ENCODE data around the gene UROC1. TPM values are rescaled to one million over a fixed set of nuclear protein-coding genes. Genes with fewer than 3 reads are reported as not detected.

UROC1 gene
- total and polyA plus RNA-seq, 2 of the 13 experiments (the other 11 are each of a cell fraction or from before 2014, with no cell fraction given) = 0.71 to 1.3 TPM

DNA sequence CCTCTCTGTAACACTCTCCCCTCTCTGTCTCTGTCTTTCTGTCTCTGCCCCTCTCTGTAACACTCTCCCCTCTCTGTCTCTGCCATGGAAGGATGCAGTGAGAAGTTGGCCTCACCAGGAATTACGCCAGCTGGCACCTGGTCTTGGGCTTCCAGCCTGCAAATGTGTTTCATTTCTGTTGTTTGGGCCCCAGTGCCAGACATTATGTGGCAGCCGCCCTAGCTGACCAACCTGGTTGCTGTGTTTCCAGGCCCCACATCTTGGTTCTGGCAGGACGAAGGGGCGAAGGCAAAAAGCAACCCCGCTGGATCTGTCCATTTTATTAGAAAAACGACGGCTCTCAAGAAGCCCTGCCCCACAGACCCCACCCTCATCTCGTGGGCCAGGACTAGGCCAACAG, 36.7 kb downstream of the UROC1 start:
- CTCF ChIA-PET (ENCODE audit: low intra/inter-chr PET ratio, low total read pairs) = no interaction called here
- POLR2A ChIA-PET = interaction anchor here (1.5 kb wide), 1 partner anchor 38 kb away, joined by 10 read pairs; no protein-coding TSS in a partner anchor
- ATAC-seq = no peak

DNA sequence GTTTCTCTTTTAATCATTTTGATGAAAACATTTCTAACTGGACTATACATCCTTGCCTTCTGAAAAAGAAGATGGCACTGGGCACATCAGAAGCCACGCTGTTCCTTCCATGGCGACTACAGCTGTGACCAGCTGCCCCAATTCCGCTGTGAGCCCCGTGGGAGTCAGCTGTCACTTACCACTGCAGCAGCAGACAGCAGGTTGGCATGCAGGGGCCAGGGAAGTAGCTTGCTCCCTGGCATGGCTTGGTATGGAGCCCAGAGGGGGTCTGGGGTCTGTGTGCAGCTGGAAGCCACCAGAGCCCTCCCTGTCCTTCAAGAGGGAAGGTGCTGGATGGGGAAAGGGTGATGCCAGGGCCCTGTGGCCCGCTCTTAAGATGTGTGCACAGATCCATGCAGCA, 37.4 kb downstream of the UROC1 start:
- no peak for DNase-seq (ENCODE audit: low spot score)
- H3K4me3 ChIP-seq (replicated peaks in 1 of 3; ENCODE audit: insufficient read depth in 1 of 3, low read depth in 2 of 3, low read length in 3 of 3) = no peak overlapping the region
- CTCF ChIA-PET (ENCODE audit: low intra/inter-chr PET ratio, low total read pairs) = no interaction called here
- H3K79me2 ChIP-seq (ENCODE audit: insufficient read depth, low read length) = no peaks in the 10 kb centered on the region
- H3K4me2 ChIP-seq (ENCODE audit: low read depth, low read length) = no peak overlapping the region
- H3K27me3 ChIP-seq (ENCODE audit: control insufficient read depth in 1 of 2, insufficient read depth in 2 of 2, low read length in 2 of 2) = no peaks in the 10 kb centered on the region; a peak in 1 of 5 replicates
- no peaks in the 10 kb centered on the region for H3K9me3 ChIP-seq (ENCODE audit: low read length)
- intact Hi-C loops (cut with micrococcal nuclease; ENCODE audit: unreplicated experiment) (loop anchor here (5.0 kb wide), 1 partner anchor 37 kb away; the partner anchor contains the start of gene UROC1), in situ Hi-C loops (cut with HindIII; ENCODE audit: extremely low pct_ligation_motif_present, low pct_unique_long_range_greater_than_20kb) (no loop called here)
- no peak overlapping the region for H3K27ac ChIP-seq (ENCODE audit: extremely low read length, insufficient read depth, low read length)
- H3K9ac ChIP-seq (ENCODE audit: insufficient read depth, low read depth, low read length) = no peak overlapping the region
- FAIRE-seq = no peak
- POLR2A ChIA-PET = no interaction called here
- no peaks in the 10 kb centered on the region for H3K36me3 ChIP-seq (replicated peaks in 1 of 2; ENCODE audit: control insufficient read depth in 1 of 2, insufficient read depth in 2 of 2, low read length in 2 of 2)
- H2AFZ ChIP-seq (ENCODE audit: low read length) = no peak overlapping the region
- H4K20me1 ChIP-seq (ENCODE audit: insufficient read depth, low read length) = no peaks in the 10 kb centered on the region
- WGBS (ENCODE audit: low lambda C conversion rate) = 68% methylated on average over 5 of the region's 5 CpGs
- BruUV-seq (replicated peaks) = no TSS peak
- no peak for ATAC-seq
- peaks cover 87% of the 10 kb centered on the region for H3K4me1 ChIP-seq (ENCODE audit: insufficient read depth, low read length)
- TF ChIP-seq NFATC3 (CRISPR knock-in tag; IDR thresholded peaks at IDR 0.05) = no peak
- TF ChIP-seq REL (CRISPR knock-in tag; conservative IDR thresholded peaks at IDR 0.05) = no peak
- TF ChIP-seq, protein P1, sequence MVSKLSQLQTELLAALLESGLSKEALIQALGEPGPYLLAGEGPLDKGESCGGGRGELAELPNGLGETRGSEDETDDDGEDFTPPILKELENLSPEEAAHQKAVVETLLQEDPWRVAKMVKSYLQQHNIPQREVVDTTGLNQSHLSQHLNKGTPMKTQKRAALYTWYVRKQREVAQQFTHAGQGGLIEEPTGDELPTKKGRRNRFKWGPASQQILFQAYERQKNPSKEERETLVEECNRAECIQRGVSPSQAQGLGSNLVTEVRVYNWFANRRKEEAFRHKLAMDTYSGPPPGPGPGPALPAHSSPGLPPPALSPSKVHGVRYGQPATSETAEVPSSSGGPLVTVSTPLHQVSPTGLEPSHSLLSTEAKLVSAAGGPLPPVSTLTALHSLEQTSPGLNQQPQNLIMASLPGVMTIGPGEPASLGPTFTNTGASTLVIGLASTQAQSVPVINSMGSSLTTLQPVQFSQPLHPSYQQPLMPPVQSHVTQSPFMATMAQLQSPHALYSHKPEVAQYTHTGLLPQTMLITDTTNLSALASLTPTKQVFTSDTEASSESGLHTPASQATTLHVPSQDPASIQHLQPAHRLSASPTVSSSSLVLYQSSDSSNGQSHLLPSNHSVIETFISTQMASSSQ (IDR thresholded peaks at IDR 0.05; ENCODE audit: low read depth) = no peak
- TF ChIP-seq, protein P1 (CRISPR knock-in tag; IDR thresholded peaks at IDR 0.05; ENCODE audit: borderline replicate concordance) = no peak
- no peak for TF ChIP-seq MEIS2 (CRISPR knock-in tag; IDR thresholded peaks at IDR 0.05)
- no peak for TF ChIP-seq SNAI1 (CRISPR knock-in tag; IDR thresholded peaks at IDR 0.05; ENCODE audit: borderline replicate concordance)
- no peak for TF ChIP-seq ZNF501 (CRISPR knock-in tag; IDR thresholded peaks at IDR 0.05)
- TF ChIP-seq, protein P2, sequence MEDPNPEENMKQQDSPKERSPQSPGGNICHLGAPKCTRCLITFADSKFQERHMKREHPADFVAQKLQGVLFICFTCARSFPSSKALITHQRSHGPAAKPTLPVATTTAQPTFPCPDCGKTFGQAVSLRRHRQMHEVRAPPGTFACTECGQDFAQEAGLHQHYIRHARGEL (CRISPR knock-in tag; IDR thresholded peaks at IDR 0.05) = no peak
- no peak for TF ChIP-seq KLF12 (CRISPR knock-in tag; IDR thresholded peaks at IDR 0.05; ENCODE audit: borderline replicate concordance)
- TF ChIP-seq TSC22D2 (CRISPR knock-in tag; IDR thresholded peaks at IDR 0.05; ENCODE audit: borderline replicate concordance) = no peak
- TF ChIP-seq ZNF468 (CRISPR knock-in tag; IDR thresholded peaks at IDR 0.05) = no peak

More for the DNA sequence above, 36.7 kb downstream of the UROC1 start:
- Histone ChIP-seq H3K4me3 (replicated peaks in 1 of 3; ENCODE audit: insufficient read depth in 1 of 3, low read depth in 2 of 3, low read length in 3 of 3) (no peak overlapping the region), H3K4me1 (ENCODE audit: insufficient read depth, low read length) (peaks cover 94% of the 10 kb centered on the region), H2AFZ (ENCODE audit: low read length) (no peak overlapping the region), H3K27me3 (ENCODE audit: control insufficient read depth in 1 of 2, insufficient read depth in 2 of 2, low read length in 2 of 2) (no peaks in the 10 kb centered on the region; a peak in 1 of 5 replicates), H4K20me1 (ENCODE audit: insufficient read depth, low read length) (no peaks in the 10 kb centered on the region), H3K9ac (ENCODE audit: insufficient read depth, low read depth, low read length) (no peak overlapping the region), H3K27ac (ENCODE audit: extremely low read length, insufficient read depth, low read length) (no peak overlapping the region), H3K79me2 (ENCODE audit: insufficient read depth, low read length) (no peaks in the 10 kb centered on the region), H3K36me3 (replicated peaks in 1 of 2; ENCODE audit: control insufficient read depth in 1 of 2, insufficient read depth in 2 of 2, low read length in 2 of 2) (no peaks in the 10 kb centered on the region), H3K4me2 (ENCODE audit: low read depth, low read length) (peak overlapping the region; percentile 60), H3K9me3 (ENCODE audit: low read length) (no peaks in the 10 kb centered on the region)
- intact Hi-C loops (cut with micrococcal nuclease; ENCODE audit: unreplicated experiment) (loop anchor here (5.0 kb wide), 1 partner anchor 36 kb away; the partner anchor contains the start of gene UROC1), in situ Hi-C loops (cut with HindIII; ENCODE audit: extremely low pct_ligation_motif_present, low pct_unique_long_range_greater_than_20kb) (no loop called here)
- FAIRE-seq (no peak), DNase-seq (ENCODE audit: low spot score) (no peak)
- no TSS peak for BruUV-seq (replicated peaks)
- WGBS (ENCODE audit: low lambda C conversion rate) = 68% methylated on average over 8 of the region's 8 CpGs
- no peak for TF ChIP-seq ZNF781 (CRISPR knock-in tag; IDR thresholded peaks at IDR 0.05; ENCODE audit: borderline replicate concordance, not compliant biosample characterization)
- TF ChIP-seq, protein P3, sequence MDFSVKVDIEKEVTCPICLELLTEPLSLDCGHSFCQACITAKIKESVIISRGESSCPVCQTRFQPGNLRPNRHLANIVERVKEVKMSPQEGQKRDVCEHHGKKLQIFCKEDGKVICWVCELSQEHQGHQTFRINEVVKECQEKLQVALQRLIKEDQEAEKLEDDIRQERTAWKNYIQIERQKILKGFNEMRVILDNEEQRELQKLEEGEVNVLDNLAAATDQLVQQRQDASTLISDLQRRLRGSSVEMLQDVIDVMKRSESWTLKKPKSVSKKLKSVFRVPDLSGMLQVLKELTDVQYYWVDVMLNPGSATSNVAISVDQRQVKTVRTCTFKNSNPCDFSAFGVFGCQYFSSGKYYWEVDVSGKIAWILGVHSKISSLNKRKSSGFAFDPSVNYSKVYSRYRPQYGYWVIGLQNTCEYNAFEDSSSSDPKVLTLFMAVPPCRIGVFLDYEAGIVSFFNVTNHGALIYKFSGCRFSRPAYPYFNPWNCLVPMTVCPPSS (IDR thresholded peaks at IDR 0.05) = peak; percentile 54; the same call in 1 of the 2 replicates
